GM12878 (cell line): ENCODE results near the gene SLC41A1. TPM values are rescaled to one million over a fixed set of nuclear protein-coding genes. Genes with fewer than 3 reads are reported as not detected.

ENCODE experiments used
- BHLHE40 ChIP-seq, 2 experiments: fragments of 450-650 bp in 1 of 2; IDR thresholded peaks; 2 replicates each; pipeline ENCODE4 v1.6.1; 2011 to 2017; ENCODE audit warnings: low read depth in 2 of 2, borderline replicate concordance in 1 of 2, improper control_type of control experiment in 1 of 2, low read length in 1 of 2, mild to moderate bottlenecking in 1 of 2
- ETV6 ChIP-seq, 2 experiments: fragments of 450-650 bp in 1 of 2; IDR thresholded peaks in 1 of 2; conservative IDR thresholded peaks in 1 of 2; 2 replicates each; pipeline ENCODE4 v1.6.1; 2014; ENCODE audit warnings: antibody characterized with exemption in 1 of 2, borderline replicate concordance in 1 of 2, low read depth in 1 of 2, mild to moderate bottlenecking in 1 of 2, moderate library complexity in 1 of 2
- GATAD2B ChIP-seq: fragments of 450-650 bp; conservative IDR thresholded peaks from 2 replicates; pipeline ENCODE4 v1.6.1; 2017; ENCODE audit warnings: low read depth, mild to moderate bottlenecking, moderate library complexity
- NFYB ChIP-seq: IDR thresholded peaks from 2 replicates; pipeline ENCODE4 v1.6.1; 2011; ENCODE audit warnings: low read depth, mild to moderate bottlenecking, low read length, improper control_type of control experiment, moderate library complexity; ENCODE audit not compliant: insufficient read depth
- NR2C1 ChIP-seq: fragments of 450-650 bp; IDR thresholded peaks from 2 replicates; pipeline ENCODE4 v1.6.1; 2017; ENCODE audit warnings: antibody characterized with exemption, mild to moderate bottlenecking, moderate library complexity
- TCF12 ChIP-seq: IDR thresholded peaks from 2 replicates; pipeline ENCODE4 v1.6.1; 2011; ENCODE audit warnings: low read depth, mild to moderate bottlenecking, low read length
- polyA plus RNA-seq, 11 experiments: library from polyadenylated mRNA; depleted of rRNA in 4 of 11; unstranded in 6 of 11; stranded (reverse) in 5 of 11; fragments of >200 nt; fragmentation: Nextera tagmentation in 4 of 11; fragmentation: Illumina TruSeq in 1 of 11; extraction: Ambion mirVana in 4 of 11; extraction: Trizol in 1 of 11; gene quantifications; 1 replicate in 1 of 11; 2 replicates in 10 of 11; pipeline versions ENCODE4 v1.2.1 to v1.2.3, GENCODE V29; 2011 to 2016; ENCODE audit warnings: inconsistent platforms in 2 of 11, missing spikeins in 2 of 11, low read depth in 1 of 11
- total RNA-seq, 4 experiments: library from RNA; depleted of rRNA in 3 of 4; stranded (reverse); fragments of >200 nt in 3 of 4; fragmentation: Illumina TruSeq in 1 of 4; extraction: Trizol in 1 of 4; gene quantifications; 2 replicates each; pipeline versions ENCODE4 v1.2.1 to v1.2.3, GENCODE V29; 2013 to 2021
- TF ChIP-seq, protein P1 (sequence below): fragments of 450-650 bp; IDR thresholded peaks from 2 replicates; pipeline ENCODE4 v1.6.1; 2017; ENCODE audit warnings: borderline replicate concordance
- TF ChIP-seq, protein P2 (sequence below): IDR thresholded peaks from 2 replicates; pipeline ENCODE4 v1.6.1; 2011; ENCODE audit warnings: low read depth, mild to moderate bottlenecking, low read length, moderate library complexity, borderline replicate concordance; ENCODE audit errors: extremely low read depth
- TF ChIP-seq, protein P3 (sequence below): fragments of 450-650 bp; IDR thresholded peaks from 2 replicates; pipeline ENCODE4 v1.6.1; 2018; ENCODE audit warnings: mild to moderate bottlenecking, low read depth, moderate library complexity; ENCODE audit not compliant: partially characterized antibody
- TF ChIP-seq, protein P4 (sequence below): IDR thresholded peaks from 2 replicates; pipeline ENCODE4 v1.6.1; 2012; ENCODE audit warnings: low read depth, low read length, improper control_type of control experiment
- TF ChIP-seq, protein P5 (sequence below): IDR thresholded peaks from 2 replicates; pipeline ENCODE4 v1.6.1; 2012; ENCODE audit warnings: low read depth, low read length, improper control_type of control experiment
- TF ChIP-seq, protein P6 (sequence below), 3 experiments: IDR thresholded peaks in 2 of 3; conservative IDR thresholded peaks in 1 of 3; 2 replicates each; pipeline ENCODE4 v1.5.1; 2011; ENCODE audit warnings: low read depth in 3 of 3, low read length in 3 of 3, mild to moderate bottlenecking in 3 of 3, control low read depth in 2 of 3, moderate library complexity in 2 of 3, inconsistent platforms in 1 of 3, mixed read lengths in 1 of 3; ENCODE audit not compliant: control insufficient read depth in 2 of 3, insufficient read depth in 1 of 3; ENCODE audit errors: extremely low read depth in 1 of 3
- TF ChIP-seq, protein P7 (sequence below): fragments of 450-650 bp; conservative IDR thresholded peaks from 2 replicates; pipeline ENCODE4 v1.6.1; 2017; ENCODE audit warnings: mild to moderate bottlenecking, moderate library complexity
- TF ChIP-seq, protein P8 (sequence below): fragments of 450-650 bp; IDR thresholded peaks from 2 replicates; pipeline ENCODE4 v1.6.1; 2014; ENCODE audit warnings: mild to moderate bottlenecking

Gene SLC41A1
- total and polyA plus RNA-seq, 10 of the 15 experiments (the other 5 are each of a cell fraction or from before 2014, with no cell fraction given): 0.13 to 11.3 (median 0.42) TPM

DNA sequence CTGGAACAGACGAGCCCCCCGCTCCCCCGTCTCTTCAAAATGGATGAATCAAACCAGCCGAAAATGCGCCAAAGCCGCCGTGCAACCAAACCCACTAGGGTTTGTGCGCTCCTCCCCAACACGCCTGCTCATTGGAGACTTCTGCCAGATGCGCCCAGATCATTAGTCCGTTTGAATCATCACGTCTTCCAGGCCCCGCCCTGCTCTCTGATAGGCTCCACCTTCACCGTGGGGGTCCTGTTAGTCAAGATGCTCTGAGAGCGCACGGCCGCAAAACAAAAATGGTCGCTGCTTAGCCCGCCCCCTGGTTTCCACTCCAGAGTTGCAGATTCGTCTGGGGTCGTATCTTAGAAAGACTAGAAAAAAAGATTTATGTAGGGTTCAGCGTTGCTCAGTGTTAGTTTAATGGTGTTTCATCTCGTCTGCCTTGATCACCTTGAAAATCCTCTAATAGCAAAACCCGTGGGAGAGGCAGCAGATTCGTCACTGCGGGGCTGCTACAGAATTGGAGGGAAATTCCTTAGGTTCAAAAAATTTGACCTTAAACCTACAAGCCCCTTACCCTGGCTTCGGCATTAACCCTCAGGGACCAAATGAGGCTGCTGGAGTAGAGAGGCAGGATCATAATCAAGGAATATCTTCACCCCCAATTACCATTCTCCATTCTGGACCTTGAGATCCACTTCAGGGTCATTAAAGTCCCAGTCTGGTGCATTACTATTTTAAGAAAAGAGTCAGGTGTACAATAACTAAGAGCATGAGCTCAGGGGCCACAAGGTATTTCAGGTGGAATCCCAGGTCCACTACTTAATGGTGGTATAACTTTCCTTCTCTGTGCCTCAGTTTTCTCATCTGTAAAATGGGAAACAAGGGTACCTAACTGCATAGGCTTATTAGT is 62.6 kb downstream of the SLC41A1 start, which contains the start of gene NUCKS1 (continued):
- TF ChIP-seq, protein P1, sequence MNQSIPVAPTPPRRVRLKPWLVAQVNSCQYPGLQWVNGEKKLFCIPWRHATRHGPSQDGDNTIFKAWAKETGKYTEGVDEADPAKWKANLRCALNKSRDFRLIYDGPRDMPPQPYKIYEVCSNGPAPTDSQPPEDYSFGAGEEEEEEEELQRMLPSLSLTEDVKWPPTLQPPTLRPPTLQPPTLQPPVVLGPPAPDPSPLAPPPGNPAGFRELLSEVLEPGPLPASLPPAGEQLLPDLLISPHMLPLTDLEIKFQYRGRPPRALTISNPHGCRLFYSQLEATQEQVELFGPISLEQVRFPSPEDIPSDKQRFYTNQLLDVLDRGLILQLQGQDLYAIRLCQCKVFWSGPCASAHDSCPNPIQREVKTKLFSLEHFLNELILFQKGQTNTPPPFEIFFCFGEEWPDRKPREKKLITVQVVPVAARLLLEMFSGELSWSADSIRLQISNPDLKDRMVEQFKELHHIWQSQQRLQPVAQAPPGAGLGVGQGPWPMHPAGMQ: no peak
- TF ChIP-seq, protein P2, sequence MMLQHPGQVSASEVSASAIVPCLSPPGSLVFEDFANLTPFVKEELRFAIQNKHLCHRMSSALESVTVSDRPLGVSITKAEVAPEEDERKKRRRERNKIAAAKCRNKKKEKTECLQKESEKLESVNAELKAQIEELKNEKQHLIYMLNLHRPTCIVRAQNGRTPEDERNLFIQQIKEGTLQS: no peak
- TF ChIP-seq NFYB (peak; percentile 89), NR2C1 (peak; percentile 84), TCF12 (no peak), GATAD2B (no peak), ETV6 (conservative IDR thresholded peaks at IDR 0.05 in 1 of 2, IDR thresholded peaks at IDR 0.05 in 1 of 2; ENCODE audit: borderline replicate concordance in 1 of 2, low read depth in 1 of 2) (0 out of 4 replicates have a peak, but pooled peaks of 1 of the 2 experiments have one; percentile 50), BHLHE40 (IDR thresholded peaks at IDR 0.05; ENCODE audit: borderline replicate concordance in 1 of 2, low read depth in 2 of 2, low read length in 1 of 2) (0 out of 4 replicates have a peak, but pooled peaks of 1 of the 2 experiments have one; percentile 8)
- TF ChIP-seq, protein P3, sequence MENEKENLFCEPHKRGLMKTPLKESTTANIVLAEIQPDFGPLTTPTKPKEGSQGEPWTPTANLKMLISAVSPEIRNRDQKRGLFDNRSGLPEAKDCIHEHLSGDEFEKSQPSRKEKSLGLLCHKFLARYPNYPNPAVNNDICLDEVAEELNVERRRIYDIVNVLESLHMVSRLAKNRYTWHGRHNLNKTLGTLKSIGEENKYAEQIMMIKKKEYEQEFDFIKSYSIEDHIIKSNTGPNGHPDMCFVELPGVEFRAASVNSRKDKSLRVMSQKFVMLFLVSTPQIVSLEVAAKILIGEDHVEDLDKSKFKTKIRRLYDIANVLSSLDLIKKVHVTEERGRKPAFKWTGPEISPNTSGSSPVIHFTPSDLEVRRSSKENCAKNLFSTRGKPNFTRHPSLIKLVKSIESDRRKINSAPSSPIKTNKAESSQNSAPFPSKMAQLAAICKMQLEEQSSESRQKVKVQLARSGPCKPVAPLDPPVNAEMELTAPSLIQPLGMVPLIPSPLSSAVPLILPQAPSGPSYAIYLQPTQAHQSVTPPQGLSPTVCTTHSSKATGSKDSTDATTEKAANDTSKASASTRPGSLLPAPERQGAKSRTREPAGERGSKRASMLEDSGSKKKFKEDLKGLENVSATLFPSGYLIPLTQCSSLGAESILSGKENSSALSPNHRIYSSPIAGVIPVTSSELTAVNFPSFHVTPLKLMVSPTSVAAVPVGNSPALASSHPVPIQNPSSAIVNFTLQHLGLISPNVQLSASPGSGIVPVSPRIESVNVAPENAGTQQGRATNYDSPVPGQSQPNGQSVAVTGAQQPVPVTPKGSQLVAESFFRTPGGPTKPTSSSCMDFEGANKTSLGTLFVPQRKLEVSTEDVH: peak; percentile 89
- TF ChIP-seq, protein P4, sequence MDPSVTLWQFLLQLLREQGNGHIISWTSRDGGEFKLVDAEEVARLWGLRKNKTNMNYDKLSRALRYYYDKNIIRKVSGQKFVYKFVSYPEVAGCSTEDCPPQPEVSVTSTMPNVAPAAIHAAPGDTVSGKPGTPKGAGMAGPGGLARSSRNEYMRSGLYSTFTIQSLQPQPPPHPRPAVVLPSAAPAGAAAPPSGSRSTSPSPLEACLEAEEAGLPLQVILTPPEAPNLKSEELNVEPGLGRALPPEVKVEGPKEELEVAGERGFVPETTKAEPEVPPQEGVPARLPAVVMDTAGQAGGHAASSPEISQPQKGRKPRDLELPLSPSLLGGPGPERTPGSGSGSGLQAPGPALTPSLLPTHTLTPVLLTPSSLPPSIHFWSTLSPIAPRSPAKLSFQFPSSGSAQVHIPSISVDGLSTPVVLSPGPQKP: no peak
- TF ChIP-seq, protein P5, sequence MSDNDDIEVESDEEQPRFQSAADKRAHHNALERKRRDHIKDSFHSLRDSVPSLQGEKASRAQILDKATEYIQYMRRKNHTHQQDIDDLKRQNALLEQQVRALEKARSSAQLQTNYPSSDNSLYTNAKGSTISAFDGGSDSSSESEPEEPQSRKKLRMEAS: peak; percentile 54; the same call in 1 of the 2 replicates
- TF ChIP-seq, protein P6, sequence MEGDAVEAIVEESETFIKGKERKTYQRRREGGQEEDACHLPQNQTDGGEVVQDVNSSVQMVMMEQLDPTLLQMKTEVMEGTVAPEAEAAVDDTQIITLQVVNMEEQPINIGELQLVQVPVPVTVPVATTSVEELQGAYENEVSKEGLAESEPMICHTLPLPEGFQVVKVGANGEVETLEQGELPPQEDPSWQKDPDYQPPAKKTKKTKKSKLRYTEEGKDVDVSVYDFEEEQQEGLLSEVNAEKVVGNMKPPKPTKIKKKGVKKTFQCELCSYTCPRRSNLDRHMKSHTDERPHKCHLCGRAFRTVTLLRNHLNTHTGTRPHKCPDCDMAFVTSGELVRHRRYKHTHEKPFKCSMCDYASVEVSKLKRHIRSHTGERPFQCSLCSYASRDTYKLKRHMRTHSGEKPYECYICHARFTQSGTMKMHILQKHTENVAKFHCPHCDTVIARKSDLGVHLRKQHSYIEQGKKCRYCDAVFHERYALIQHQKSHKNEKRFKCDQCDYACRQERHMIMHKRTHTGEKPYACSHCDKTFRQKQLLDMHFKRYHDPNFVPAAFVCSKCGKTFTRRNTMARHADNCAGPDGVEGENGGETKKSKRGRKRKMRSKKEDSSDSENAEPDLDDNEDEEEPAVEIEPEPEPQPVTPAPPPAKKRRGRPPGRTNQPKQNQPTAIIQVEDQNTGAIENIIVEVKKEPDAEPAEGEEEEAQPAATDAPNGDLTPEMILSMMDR (IDR thresholded peaks at IDR 0.05 in 2 of 3, conservative IDR thresholded peaks at IDR 0.05 in 1 of 3; ENCODE audit: control insufficient read depth in 2 of 3, extremely low read depth in 1 of 3, insufficient read depth in 1 of 3, low read depth in 3 of 3, low read length in 3 of 3): no peak
- TF ChIP-seq, protein P7, sequence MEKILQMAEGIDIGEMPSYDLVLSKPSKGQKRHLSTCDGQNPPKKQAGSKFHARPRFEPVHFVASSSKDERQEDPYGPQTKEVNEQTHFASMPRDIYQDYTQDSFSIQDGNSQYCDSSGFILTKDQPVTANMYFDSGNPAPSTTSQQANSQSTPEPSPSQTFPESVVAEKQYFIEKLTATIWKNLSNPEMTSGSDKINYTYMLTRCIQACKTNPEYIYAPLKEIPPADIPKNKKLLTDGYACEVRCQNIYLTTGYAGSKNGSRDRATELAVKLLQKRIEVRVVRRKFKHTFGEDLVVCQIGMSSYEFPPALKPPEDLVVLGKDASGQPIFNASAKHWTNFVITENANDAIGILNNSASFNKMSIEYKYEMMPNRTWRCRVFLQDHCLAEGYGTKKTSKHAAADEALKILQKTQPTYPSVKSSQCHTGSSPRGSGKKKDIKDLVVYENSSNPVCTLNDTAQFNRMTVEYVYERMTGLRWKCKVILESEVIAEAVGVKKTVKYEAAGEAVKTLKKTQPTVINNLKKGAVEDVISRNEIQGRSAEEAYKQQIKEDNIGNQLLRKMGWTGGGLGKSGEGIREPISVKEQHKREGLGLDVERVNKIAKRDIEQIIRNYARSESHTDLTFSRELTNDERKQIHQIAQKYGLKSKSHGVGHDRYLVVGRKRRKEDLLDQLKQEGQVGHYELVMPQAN: peak; percentile 46; the same call in 1 of the 2 replicates
- TF ChIP-seq, protein P8, sequence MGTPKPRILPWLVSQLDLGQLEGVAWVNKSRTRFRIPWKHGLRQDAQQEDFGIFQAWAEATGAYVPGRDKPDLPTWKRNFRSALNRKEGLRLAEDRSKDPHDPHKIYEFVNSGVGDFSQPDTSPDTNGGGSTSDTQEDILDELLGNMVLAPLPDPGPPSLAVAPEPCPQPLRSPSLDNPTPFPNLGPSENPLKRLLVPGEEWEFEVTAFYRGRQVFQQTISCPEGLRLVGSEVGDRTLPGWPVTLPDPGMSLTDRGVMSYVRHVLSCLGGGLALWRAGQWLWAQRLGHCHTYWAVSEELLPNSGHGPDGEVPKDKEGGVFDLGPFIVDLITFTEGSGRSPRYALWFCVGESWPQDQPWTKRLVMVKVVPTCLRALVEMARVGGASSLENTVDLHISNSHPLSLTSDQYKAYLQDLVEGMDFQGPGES: peak; percentile 74; the same call in 1 of the 2 replicates
